Measurements from ENCODE around the gene CP.

CP gene

DNA sequence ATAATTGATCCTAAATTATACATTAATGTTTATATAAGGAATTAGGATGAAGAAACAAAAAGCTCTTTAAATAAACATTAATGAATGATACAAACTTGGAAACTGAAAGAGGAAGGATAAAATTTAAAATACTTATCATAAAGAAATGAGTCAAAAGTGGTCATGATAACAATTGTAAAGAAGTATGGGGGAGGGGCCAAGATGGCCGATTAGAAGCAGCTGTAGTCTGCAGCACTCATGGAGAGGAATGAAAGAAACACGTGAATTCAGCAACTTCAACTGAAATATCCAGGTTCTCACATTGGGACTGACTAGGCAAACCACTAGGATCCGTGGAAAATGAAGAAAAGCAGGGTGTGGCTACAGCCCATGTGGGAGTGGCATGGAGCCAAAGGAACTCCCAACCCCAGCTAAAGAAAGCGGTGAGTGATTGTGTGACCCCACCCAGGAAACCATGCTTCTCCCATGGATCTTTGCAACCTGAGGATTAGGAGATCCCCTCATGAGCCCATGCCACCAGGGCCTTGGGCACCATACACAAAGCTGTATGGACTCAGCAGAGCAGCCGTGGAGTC, 13.1 kb upstream of the CP start:
- TF ChIP-seq, protein P1, sequence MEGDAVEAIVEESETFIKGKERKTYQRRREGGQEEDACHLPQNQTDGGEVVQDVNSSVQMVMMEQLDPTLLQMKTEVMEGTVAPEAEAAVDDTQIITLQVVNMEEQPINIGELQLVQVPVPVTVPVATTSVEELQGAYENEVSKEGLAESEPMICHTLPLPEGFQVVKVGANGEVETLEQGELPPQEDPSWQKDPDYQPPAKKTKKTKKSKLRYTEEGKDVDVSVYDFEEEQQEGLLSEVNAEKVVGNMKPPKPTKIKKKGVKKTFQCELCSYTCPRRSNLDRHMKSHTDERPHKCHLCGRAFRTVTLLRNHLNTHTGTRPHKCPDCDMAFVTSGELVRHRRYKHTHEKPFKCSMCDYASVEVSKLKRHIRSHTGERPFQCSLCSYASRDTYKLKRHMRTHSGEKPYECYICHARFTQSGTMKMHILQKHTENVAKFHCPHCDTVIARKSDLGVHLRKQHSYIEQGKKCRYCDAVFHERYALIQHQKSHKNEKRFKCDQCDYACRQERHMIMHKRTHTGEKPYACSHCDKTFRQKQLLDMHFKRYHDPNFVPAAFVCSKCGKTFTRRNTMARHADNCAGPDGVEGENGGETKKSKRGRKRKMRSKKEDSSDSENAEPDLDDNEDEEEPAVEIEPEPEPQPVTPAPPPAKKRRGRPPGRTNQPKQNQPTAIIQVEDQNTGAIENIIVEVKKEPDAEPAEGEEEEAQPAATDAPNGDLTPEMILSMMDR (IDR thresholded peaks at IDR 0.05; ENCODE audit: borderline replicate concordance, extremely low read depth, low read length, poor library complexity, severe bottlenecking) = no peak
- TF ChIP-seq EZH2 (IDR thresholded peaks at IDR 0.05; ENCODE audit: borderline replicate concordance, low read depth, low read length, severe bottlenecking) = no peak
- Histone ChIP-seq H2AFZ (ENCODE audit: low read depth, low read length) (no peak overlapping the region), H3K36me3 (ENCODE audit: insufficient read depth, low read length) (no peaks in the 10 kb centered on the region), H3K27me3 (ENCODE audit: insufficient read depth, low read length, poor library complexity) (no peaks in the 10 kb centered on the region), H3K9me3 (ENCODE audit: insufficient read depth, low read length, severe bottlenecking) (no peaks in the 10 kb centered on the region), H3K4me1 (ENCODE audit: insufficient read depth, low read length) (no peaks in the 10 kb centered on the region), H3K4me3 (ENCODE audit: low read depth in 1 of 2, low read length in 2 of 2) (no peak overlapping the region), H3K79me2 (ENCODE audit: insufficient read depth, low read length) (no peaks in the 10 kb centered on the region), H3K9ac (ENCODE audit: low read depth, low read length) (no peak overlapping the region), H4K20me1 (ENCODE audit: insufficient read depth, low read length) (no peaks in the 10 kb centered on the region), H3K4me2 (ENCODE audit: insufficient read depth, low read length) (no peak overlapping the region), H3K27ac (ENCODE audit: low read length) (no peak overlapping the region)
- no peak for ATAC-seq (ENCODE audit: insufficient read depth, low read depth)
- DNase-seq = no peak

DNA sequence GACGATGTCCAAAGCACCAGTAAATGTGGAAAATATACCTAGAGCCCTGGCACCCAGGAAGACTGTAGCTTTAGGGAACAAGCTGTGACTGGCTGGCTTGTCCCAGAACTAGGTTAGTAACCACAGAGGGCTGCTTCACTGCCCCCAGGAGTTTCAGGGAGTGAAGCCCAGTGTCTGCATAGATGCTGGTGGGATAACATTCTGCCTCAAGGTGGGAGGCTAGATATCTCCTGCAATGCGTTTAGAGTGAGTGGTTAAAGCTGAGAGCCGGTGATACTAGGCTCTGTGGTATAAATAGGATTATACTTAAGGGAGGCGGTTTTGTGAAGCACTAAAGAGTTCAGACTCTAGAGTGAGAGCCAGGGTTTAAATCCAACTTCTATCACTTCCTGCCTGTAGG, 11.7 kb upstream of the CP start:
- Histone ChIP-seq H3K9ac (ENCODE audit: low read depth, low read length) (no peak overlapping the region), H3K27me3 (ENCODE audit: insufficient read depth, low read length, poor library complexity) (no peaks in the 10 kb centered on the region), H2AFZ (ENCODE audit: low read depth, low read length) (no peak overlapping the region), H3K9me3 (ENCODE audit: insufficient read depth, low read length, severe bottlenecking) (no peaks in the 10 kb centered on the region), H3K4me1 (ENCODE audit: insufficient read depth, low read length) (no peaks in the 10 kb centered on the region), H3K27ac (ENCODE audit: low read length) (no peak overlapping the region), H3K4me3 (ENCODE audit: low read depth in 1 of 2, low read length in 2 of 2) (no peak overlapping the region), H3K79me2 (ENCODE audit: insufficient read depth, low read length) (no peaks in the 10 kb centered on the region), H3K36me3 (ENCODE audit: insufficient read depth, low read length) (no peaks in the 10 kb centered on the region), H4K20me1 (ENCODE audit: insufficient read depth, low read length) (no peaks in the 10 kb centered on the region), H3K4me2 (ENCODE audit: insufficient read depth, low read length) (no peak overlapping the region)
- ATAC-seq (ENCODE audit: insufficient read depth, low read depth) (no peak), DNase-seq (no peak)
- TF ChIP-seq, protein P1 (IDR thresholded peaks at IDR 0.05; ENCODE audit: borderline replicate concordance, extremely low read depth, low read length, poor library complexity, severe bottlenecking) = no peak
- TF ChIP-seq EZH2 (IDR thresholded peaks at IDR 0.05; ENCODE audit: borderline replicate concordance, low read depth, low read length, severe bottlenecking) = no peak

DNA sequence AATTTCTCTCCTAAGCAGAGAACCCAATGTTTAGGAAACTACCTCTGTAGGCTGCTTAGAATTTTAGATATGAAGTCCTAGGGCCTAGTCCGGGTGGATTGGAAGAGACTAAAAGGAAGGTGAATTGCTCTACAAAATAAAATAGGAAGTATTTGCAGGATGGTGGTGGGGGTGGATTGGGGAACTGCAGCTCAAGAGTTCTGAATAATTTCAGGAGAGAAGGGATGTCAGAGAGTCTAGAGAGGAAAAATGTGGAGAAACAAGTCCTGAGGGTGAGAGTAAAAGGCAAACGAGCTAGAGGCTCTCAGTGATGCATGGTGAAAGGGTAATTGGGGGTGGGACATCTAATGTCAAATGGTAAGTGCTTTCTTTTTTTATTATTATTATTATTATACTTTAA, 10.2 kb upstream of the CP start:
- Histone ChIP-seq H2AFZ (ENCODE audit: low read depth, low read length) (no peak overlapping the region), H3K4me1 (ENCODE audit: insufficient read depth, low read length) (no peaks in the 10 kb centered on the region), H3K27me3 (ENCODE audit: insufficient read depth, low read length, poor library complexity) (peaks cover 4% of the 10 kb centered on the region), H3K36me3 (ENCODE audit: insufficient read depth, low read length) (no peaks in the 10 kb centered on the region), H3K79me2 (ENCODE audit: insufficient read depth, low read length) (no peaks in the 10 kb centered on the region), H3K9me3 (ENCODE audit: insufficient read depth, low read length, severe bottlenecking) (no peaks in the 10 kb centered on the region), H4K20me1 (ENCODE audit: insufficient read depth, low read length) (no peaks in the 10 kb centered on the region), H3K27ac (ENCODE audit: low read length) (no peak overlapping the region), H3K9ac (ENCODE audit: low read depth, low read length) (no peak overlapping the region), H3K4me2 (ENCODE audit: insufficient read depth, low read length) (no peak overlapping the region), H3K4me3 (ENCODE audit: low read depth in 1 of 2, low read length in 2 of 2) (no peak overlapping the region)
- no peak for DNase-seq
- ATAC-seq (ENCODE audit: insufficient read depth, low read depth) = no peak
- TF ChIP-seq, protein P1 (IDR thresholded peaks at IDR 0.05; ENCODE audit: borderline replicate concordance, extremely low read depth, low read length, poor library complexity, severe bottlenecking) = no peak
- no peak for TF ChIP-seq EZH2 (IDR thresholded peaks at IDR 0.05; ENCODE audit: borderline replicate concordance, low read depth, low read length, severe bottlenecking)

Measured in DND-41 (cell line).